Mononuclear cell (primary cell): ENCODE results near the gene GAST. TPM values are rescaled to one million over a fixed set of nuclear protein-coding genes. Genes with fewer than 3 reads are reported as not detected.

Experiments
- H3K27me3 ChIP-seq: 2 replicates; pipeline ENCODE4 v1.6.0; 2011; ENCODE audit warnings: low read length, control low read depth; ENCODE audit not compliant: insufficient read depth
- H3K4me1 ChIP-seq: 2 replicates; pipeline ENCODE4 v1.5.1; 2011; ENCODE audit warnings: mild to moderate bottlenecking, low read length, control low read depth; ENCODE audit not compliant: insufficient read depth
- H3K4me3 ChIP-seq: 2 replicates; pipeline ENCODE4 v1.5.1; 2011; ENCODE audit warnings: mild to moderate bottlenecking, low read length, moderate library complexity
- H3K9me3 ChIP-seq: 2 replicates; pipeline ENCODE4 v1.5.1; 2011; ENCODE audit warnings: low read depth, mild to moderate bottlenecking, control low read depth, low read length
- total RNA-seq: library from RNA; depleted of rRNA; stranded (reverse); fragments of >200 nt; gene quantifications from one replicate; pipeline ENCODE4 v1.2.3, GENCODE V29; 2012

GAST gene
- total RNA-seq, 1 donor = not detected

DNA sequence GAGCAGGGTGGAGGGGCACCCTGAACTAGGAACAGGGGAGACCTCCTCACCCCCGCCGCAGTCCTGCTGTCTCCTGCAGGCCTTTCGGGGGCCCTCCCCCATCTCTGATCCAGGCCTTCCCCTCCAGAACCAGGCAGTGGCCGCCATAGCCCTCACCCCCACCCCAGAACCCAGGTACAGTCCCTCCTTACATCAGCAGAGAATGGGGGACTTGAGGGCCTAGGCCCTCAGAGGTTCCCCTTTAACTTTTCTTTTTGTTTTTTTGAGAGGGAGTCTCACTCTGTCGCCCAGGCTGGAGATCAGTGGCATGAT, 26.6 kb downstream of the GAST start:
- Histone ChIP-seq H3K27me3 (peaks cover 32% of the 10 kb centered on the region), H3K4me3 (no peak overlapping the region), H3K9me3 (no peaks in the 10 kb centered on the region), H3K4me1 (peaks cover 10% of the 10 kb centered on the region)

DNA sequence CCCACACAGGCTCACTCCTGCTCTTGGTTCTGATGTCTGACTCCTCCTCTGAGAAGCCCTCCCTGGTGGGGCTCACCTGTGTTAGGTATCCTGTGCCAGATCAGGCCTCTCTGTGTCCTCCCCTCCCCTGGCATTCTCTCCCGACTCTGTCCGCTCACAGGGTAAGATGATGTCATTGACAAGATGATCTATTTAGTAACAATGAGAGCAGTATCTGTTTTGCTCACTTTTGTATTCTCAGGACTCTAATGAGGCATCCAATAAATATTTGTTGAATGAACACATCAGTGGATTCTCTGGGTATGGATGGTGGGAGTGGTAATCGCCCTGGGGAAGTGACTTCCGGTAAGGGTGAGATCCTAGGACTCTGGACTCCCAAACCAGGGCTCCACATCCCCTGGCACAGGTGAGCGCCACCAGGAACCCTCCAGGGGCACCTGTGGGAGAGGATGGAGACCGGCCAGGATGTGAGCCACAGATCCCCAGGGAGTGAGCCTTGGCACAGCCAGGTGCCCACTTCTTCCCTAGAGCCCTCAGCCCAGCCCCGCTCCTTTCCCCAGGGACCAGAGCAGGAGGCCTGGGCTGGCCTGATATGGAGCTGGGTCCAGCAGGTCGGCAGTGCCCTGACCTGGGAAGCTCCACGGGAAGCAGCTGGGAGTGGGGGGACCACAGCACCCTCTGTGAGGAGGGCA, 27.7 kb downstream of the GAST start:
- H3K9me3 ChIP-seq = no peaks in the 10 kb centered on the region

GRCh38 chr17:41740506-41740905, 28.4 kb downstream of the GAST start:
- no peaks in the 10 kb centered on the region for H3K9me3 ChIP-seq
- H3K4me1 ChIP-seq = no peaks in the 10 kb centered on the region
- H3K4me3 ChIP-seq = no peak overlapping the region
- H3K27me3 ChIP-seq = peaks cover 20% of the 10 kb centered on the region

More for the DNA sequence above, 27.7 kb downstream of the GAST start:
- Histone ChIP-seq H3K27me3 (peaks cover 22% of the 10 kb centered on the region), H3K4me1 (peaks cover under 1% of the 10 kb centered on the region), H3K4me3 (no peak overlapping the region)

DNA sequence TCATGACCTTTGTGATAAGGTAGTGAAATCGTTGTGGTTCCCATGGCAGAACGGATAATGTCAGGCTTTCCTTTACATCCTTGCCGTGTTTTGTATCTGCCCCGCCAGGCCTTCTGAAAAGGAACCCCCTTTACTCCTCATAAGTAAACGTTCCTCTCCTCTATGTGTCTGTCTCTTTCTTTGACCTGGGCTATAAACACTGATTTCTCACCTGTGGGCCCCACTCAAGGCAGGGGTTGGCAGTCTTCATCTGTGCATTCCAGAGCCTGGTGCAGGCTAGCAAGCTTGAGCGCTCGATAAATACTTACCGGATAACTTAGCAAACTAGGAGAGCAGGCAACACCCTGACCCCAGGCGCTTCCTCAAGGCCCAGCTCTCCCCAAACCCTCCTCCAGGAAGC, 29.6 kb downstream of the GAST start:
- H3K9me3 ChIP-seq = no peaks in the 10 kb centered on the region
- no peak overlapping the region for H3K4me3 ChIP-seq
- H3K4me1 ChIP-seq = no peaks in the 10 kb centered on the region
- peaks cover 10% of the 10 kb centered on the region for H3K27me3 ChIP-seq

DNA sequence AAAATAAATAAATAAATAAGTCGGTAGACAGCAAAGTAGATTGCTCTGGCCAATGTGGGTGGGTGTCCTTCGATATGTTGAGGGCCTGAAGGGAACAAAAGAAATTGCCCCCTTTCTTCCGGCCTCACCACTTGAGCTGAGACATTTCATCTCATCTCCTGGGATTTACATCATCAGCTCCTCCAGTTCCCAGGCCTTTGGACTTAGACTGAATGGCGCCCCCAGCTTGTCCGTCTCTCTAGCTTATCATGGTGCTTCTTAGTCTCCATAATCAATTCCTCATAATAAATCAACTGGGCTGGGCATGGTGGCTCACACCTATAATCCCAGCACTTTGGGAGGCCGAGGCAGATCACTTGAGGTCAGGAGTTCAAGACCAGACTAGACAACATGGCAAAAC, 36.1 kb downstream of the GAST start:
- Histone ChIP-seq H3K27me3 (no peaks in the 10 kb centered on the region), H3K9me3 (no peaks in the 10 kb centered on the region), H3K4me3 (no peak overlapping the region), H3K4me1 (no peaks in the 10 kb centered on the region)

DNA sequence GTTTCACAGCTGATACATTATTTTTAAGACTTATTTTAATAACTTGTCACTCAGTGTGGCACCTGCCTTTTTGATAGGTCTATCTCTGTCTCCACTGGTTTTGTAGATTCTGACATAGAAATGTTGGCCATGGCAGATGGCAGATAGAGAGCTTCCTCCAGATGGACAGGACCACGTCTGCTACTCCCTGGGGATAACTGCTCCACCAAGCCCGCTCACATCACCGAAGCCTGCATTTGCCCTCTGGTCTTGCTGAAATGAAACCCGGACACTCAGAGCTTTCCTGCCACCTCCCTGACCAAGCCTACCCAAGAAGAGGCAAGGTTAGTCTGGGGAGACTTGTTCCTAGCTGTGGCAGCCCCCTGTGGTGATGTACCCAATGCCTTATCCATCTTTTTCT, 38.7 kb downstream of the GAST start:
- no peaks in the 10 kb centered on the region for H3K4me1 ChIP-seq
- no peaks in the 10 kb centered on the region for H3K27me3 ChIP-seq
- no peak overlapping the region for H3K4me3 ChIP-seq
- H3K9me3 ChIP-seq = no peaks in the 10 kb centered on the region

DNA sequence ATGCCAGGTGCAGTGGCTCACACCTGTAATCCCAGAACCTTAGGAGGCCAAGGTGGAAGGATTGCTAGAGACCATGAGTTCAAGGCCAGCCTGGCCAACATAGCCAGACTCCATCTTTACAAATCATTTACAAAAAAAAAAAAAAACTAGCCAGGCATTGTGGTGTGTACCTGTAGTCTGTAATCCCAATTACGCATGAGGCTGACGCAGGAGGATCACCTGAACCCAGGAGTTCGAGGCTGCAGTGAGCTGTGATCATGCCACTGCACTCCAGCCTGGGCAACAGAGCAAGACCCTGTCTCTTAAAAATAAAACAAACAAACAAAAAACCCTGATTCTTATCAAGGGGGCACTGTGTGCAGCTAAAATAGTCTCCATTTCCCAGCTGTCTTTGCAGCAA, 39.2 kb downstream of the GAST start:
- Histone ChIP-seq H3K4me3 (no peak overlapping the region), H3K4me1 (no peaks in the 10 kb centered on the region), H3K9me3 (no peaks in the 10 kb centered on the region), H3K27me3 (no peaks in the 10 kb centered on the region)

- Histone ChIP-seq H3K4me1 (no peaks in the 10 kb centered on the region), H3K4me3 (no peak overlapping the region), H3K9me3 (no peaks in the 10 kb centered on the region), H3K27me3 (no peaks in the 10 kb centered on the region)
These were observed 41.9 kb downstream of the GAST start for GRCh38 chr17:41754066-41754465.

DNA sequence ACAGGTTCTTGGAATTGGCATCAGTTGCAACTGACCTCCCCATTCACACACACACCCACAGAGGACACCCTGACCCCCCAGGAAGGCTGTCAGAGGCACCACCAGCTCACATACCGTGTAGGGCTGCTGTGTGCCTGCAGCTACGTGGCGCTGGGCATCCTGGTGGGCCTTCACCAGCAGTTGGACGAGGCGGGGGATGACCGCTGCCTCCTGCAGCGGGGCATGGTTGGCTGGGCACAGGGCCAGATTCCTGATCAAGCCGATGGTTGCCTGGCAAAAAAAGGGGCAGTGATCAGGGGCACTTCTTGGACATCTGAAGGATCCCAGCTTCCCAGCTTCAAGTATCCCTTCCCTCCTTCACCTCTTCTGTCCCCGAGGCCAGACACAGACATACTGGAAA, 46.5 kb downstream of the GAST start:
- no peaks in the 10 kb centered on the region for H3K27me3 ChIP-seq
- no peaks in the 10 kb centered on the region for H3K4me1 ChIP-seq
- no peak overlapping the region for H3K4me3 ChIP-seq
- H3K9me3 ChIP-seq = no peaks in the 10 kb centered on the region

- H3K4me1 ChIP-seq = no peaks in the 10 kb centered on the region
- no peaks in the 10 kb centered on the region for H3K27me3 ChIP-seq
- no peak overlapping the region for H3K4me3 ChIP-seq
- H3K9me3 ChIP-seq = no peaks in the 10 kb centered on the region
These were observed 48.7 kb downstream of the GAST start for GRCh38 chr17:41760878-41761277.

GRCh38 chr17:41762391-41762790, 50.3 kb downstream of the GAST start:
- H3K4me3 ChIP-seq = no peak overlapping the region
- H3K4me1 ChIP-seq = no peaks in the 10 kb centered on the region
- H3K9me3 ChIP-seq = no peaks in the 10 kb centered on the region
- no peaks in the 10 kb centered on the region for H3K27me3 ChIP-seq

DNA sequence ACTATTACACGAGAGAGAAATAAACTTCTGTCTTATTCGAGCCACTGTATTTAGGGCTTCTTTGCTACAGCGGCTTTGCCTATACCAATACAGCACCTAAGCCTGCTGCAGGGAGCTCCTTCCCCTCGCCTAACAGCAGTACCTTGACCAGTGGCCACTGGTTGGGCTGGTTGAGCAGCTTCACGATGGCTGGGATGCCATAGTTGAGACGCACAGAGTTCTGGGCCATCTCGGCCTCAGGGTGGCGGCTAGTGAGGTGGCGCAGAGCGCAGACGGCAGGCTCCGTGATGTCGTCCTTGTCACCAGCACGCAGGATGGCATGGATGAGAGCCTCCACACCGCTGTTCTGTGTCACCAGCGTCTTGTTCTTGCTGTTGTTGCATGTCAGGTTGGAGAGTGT, 50.7 kb downstream of the GAST start:
- Histone ChIP-seq H3K4me1 (no peaks in the 10 kb centered on the region), H3K27me3 (no peaks in the 10 kb centered on the region), H3K4me3 (no peak overlapping the region), H3K9me3 (no peaks in the 10 kb centered on the region)

DNA sequence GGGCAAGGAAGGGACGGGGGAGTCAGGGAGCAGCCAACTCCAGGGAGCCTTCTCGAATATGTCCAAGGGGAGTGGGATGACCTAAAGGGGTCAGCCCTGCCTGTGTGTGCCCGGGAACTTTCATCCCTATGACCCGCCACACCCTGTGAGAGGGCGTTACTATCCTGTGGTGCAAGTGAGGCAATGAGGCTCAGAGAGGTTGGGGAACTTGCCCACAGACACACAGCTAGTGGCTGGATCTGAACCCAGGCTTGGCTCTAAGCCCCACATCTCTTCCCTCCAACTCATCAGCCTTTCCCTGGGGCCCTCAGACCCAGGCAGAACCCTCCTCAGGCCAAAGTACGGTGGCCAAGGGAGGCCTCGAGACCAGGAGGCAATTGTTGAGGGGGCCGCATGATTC, 51.2 kb downstream of the GAST start:
- Histone ChIP-seq H3K4me1 (no peaks in the 10 kb centered on the region), H3K27me3 (no peaks in the 10 kb centered on the region), H3K4me3 (no peak overlapping the region), H3K9me3 (no peaks in the 10 kb centered on the region)

Other genes starting within 250 kb of the GAST start
- not detected for gene KRT32, start 244.9 kb upstream of the GAST start, total RNA-seq
- gene KRT35, start 231.2 kb upstream of the GAST start, total RNA-seq = not detected
- not detected for gene KRT36, start 222.4 kb upstream of the GAST start, total RNA-seq
- 0.73 TPM for gene KRT13, start 206.7 kb upstream of the GAST start, total RNA-seq
- gene KRT15, start 193.4 kb upstream of the GAST start, total RNA-seq = not detected
- 0.21 TPM for gene KRT19, start 184.0 kb upstream of the GAST start, total RNA-seq
- 0.10 TPM for gene KRT9, start 140.3 kb upstream of the GAST start, total RNA-seq
- not detected for gene KRT14, start 125.4 kb upstream of the GAST start, total RNA-seq
- not detected for gene KRT16, start 99.6 kb upstream of the GAST start, total RNA-seq
- 0.42 TPM for gene KRT17, start 87.8 kb upstream of the GAST start, total RNA-seq
- gene EIF1, start 23.4 kb upstream of the GAST start, total RNA-seq = 719 TPM
- gene HAP1, start 22.3 kb downstream of the GAST start, total RNA-seq = not detected
- 40.5 TPM for gene JUP, start 74.4 kb downstream of the GAST start, total RNA-seq
- gene P3H4, start 99.6 kb downstream of the GAST start, total RNA-seq = 0.94 TPM
- gene FKBP10, start 100.7 kb downstream of the GAST start, total RNA-seq = 0.21 TPM
- gene NT5C3B, start 123.9 kb downstream of the GAST start, total RNA-seq = 30.5 TPM
- not detected for gene KLHL10, start 125.5 kb downstream of the GAST start, total RNA-seq
- gene KLHL11, start 153.1 kb downstream of the GAST start, total RNA-seq = 60.7 TPM
- 23.8 TPM for gene ACLY, start 206.6 kb downstream of the GAST start, total RNA-seq
- gene ODAD4, start 218.3 kb downstream of the GAST start, total RNA-seq = not detected